RWPE1 (cell line): ENCODE measurements around the gene MS4A18.
"Not testable (repeated sequence)": the region's sequence is repeated elsewhere in the genome, so short reads cannot be mapped to it uniquely, and the experiment has no call there.

Source experiments
- CTCF ChIA-PET: fragments of 350-600 bp; sonication (Branson Sonifier 250); formaldehyde crosslinking; extraction: SDS; loops from one replicate; lab custom pipeline; 2021; lab: Yijun Ruan, JAX
- POLR2A ChIA-PET: fragments of 400-600 bp; formaldehyde crosslinking; extraction: SDS; loops from one replicate; lab custom pipeline; 2020; ENCODE audit warnings: antibody characterized with exemption; ENCODE audit not compliant: low non-redundant PET; lab: Yijun Ruan, JAX
- DNase-seq: peaks from one replicate; pipeline ENCODE4 v3.0.0; 2012; ENCODE audit warnings: low spot score
- H3K27ac ChIP-seq: fragments of 450-650 bp; 2 replicates; pipeline ENCODE4 v1.5.1; 2017
- CTCF ChIP-seq: fragments of 450-650 bp; conservative IDR thresholded peaks from 2 replicates; pipeline ENCODE4 v1.5.1; 2017; ENCODE audit warnings: low read depth, mild to moderate bottlenecking

The MS4A18 gene

GRCh38 chr11:60724420-60724819 lies at the start of gene MS4A18:
Gene MS4A18, plus strand, starts transcription at chr11:60724720.
- no peak within 1 kb of the TSS for H3K27ac ChIP-seq
- CTCF ChIA-PET: no interaction called here
- no peak for TF ChIP-seq CTCF
- DNase-seq: no peak
- POLR2A ChIA-PET: no interaction called here

DNA sequence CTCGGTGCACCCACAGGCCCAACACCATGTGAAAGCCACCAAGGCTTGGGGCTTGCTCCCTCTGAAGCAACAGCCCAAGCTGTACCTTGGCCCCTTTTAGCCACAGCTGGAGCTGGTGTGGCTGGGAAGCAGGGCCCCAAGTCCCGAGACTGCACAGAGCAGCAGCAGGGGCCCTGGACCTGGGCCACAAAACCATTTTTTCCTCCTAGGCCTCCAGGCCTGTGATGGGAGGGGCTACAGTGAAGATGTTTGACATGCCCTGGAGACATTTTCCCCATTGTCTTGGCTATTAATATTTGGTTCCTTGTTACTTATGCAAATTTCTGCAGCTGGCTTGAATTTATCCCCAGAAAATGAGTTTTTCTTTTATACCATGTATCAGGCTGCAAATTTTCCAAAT lies 46.3 kb upstream of the MS4A18 start:
- CTCF ChIA-PET, H3K27ac ChIP-seq, POLR2A ChIA-PET, DNase-seq: not testable (repeated sequence)

- no peak for TF ChIP-seq CTCF
- ChIA-PET POLR2A (no interaction called here), CTCF (no interaction called here)
- DNase-seq: no peak
- no peak overlapping the region for H3K27ac ChIP-seq
These were observed 44.6 kb upstream of the MS4A18 start for GRCh38 chr11:60679879-60680278.

- POLR2A ChIA-PET: no interaction called here
- no peak for DNase-seq
- no peak for TF ChIP-seq CTCF
- CTCF ChIA-PET: interaction anchor here (0.8 kb wide), 1 partner anchor 1424 kb away, joined by 5 read pairs; no protein-coding TSS in a partner anchor
- H3K27ac ChIP-seq: no peak overlapping the region
These were observed 43.9 kb upstream of the MS4A18 start for GRCh38 chr11:60680455-60681119.

DNA sequence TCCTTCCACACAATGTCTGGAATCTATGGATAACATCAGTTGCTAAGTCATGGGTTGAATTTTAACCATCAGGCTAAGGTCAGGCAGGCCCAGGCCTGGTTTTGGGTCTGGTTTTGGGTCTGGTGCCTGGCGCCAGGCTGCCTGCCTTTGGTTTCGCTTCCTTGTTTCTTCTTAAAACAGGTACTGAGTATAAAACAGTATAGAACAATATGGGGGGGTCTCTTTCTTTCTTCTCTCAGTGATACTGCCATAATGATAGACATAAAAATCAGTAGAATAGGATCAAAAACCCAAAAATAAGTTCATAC lies 40.0 kb upstream of the MS4A18 start:
- POLR2A ChIA-PET, CTCF ChIA-PET: not testable (repeated sequence)

GRCh38 chr11:60691661-60692060 lies 32.9 kb upstream of the MS4A18 start:
- CTCF ChIA-PET: interaction anchor here (0.6 kb wide), 1 partner anchor 43 kb away, joined by 5 read pairs; no protein-coding TSS in a partner anchor
- no peak for DNase-seq
- H3K27ac ChIP-seq: no peak overlapping the region
- POLR2A ChIA-PET: no interaction called here
- no peak for TF ChIP-seq CTCF

More for the DNA sequence above, 40.0 kb upstream of the MS4A18 start:
- H3K27ac ChIP-seq, DNase-seq: not testable (repeated sequence)

- H3K27ac ChIP-seq: no peak within 1 kb of the TSS
- POLR2A ChIA-PET: no interaction called here
- no peak for TF ChIP-seq CTCF
- no peak for DNase-seq
- CTCF ChIA-PET: no interaction called here
These were observed 25.2 kb upstream of the MS4A18 start, which contains the start of gene MS4A8 for GRCh38 chr11:60699284-60699691. Gene MS4A8, plus strand, starts transcription at chr11:60699612. Its CDS starts 1,249 bp downstream, at chr11:60700861.
